Measurements from ENCODE around the gene DIS3L2. TPM values are rescaled to one million over a fixed set of nuclear protein-coding genes. Genes with fewer than 3 reads are reported as not detected.

DIS3L2 gene
- total and polyA plus RNA-seq, 2 experiments from 2014 or later: 9.3 to 15.6 TPM

DNA sequence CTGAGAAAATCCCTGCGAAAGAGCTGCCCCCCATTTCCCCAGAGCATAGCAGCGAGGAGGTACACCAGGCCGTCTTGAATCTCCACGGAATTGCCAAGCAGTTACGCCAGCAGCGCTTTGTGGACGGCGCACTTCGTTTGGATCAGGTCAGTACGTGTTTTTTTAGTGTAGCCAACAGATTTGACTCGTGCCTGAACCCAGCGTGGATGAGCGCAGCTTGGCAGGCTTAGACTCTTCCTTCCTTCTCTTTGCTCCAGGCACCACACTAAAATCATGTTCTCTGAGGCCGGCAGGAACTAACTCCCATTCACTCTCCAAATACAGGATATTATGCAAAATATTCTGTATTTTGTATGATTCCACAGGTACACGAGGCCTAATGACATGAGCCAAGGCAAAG, 301.8 kb downstream of the DIS3L2 start:
- Histone ChIP-seq H3K9ac (no peak overlapping the region), H3K9me2 (ENCODE audit: insufficient read depth) (no peaks in the 10 kb centered on the region), H3K4me3 (no peak overlapping the region), H2AFZ (no peak overlapping the region), H3K9me3 (ENCODE audit: low read depth) (no peaks in the 10 kb centered on the region), H3F3A (ENCODE audit: insufficient read depth) (peaks cover 13% of the 10 kb centered on the region; the same call in 1 of the 2 replicates), H3K36me3 (ENCODE audit: low read depth) (peaks cover 8% of the 10 kb centered on the region; the same call in 1 of the 2 replicates), H3K79me2 (ENCODE audit: insufficient read depth) (no peaks in the 10 kb centered on the region), H3K4me1 (ENCODE audit: insufficient read depth) (peaks cover 33% of the 10 kb centered on the region), H3K27me3 (replicated peaks; ENCODE audit: insufficient read depth) (no peaks in the 10 kb centered on the region), H3K27ac (no peak overlapping the region), H3K4me2 (ENCODE audit: unreplicated experiment) (no peak overlapping the region), H4K20me1 (ENCODE audit: insufficient read depth) (no peaks in the 10 kb centered on the region)
- in situ Hi-C loops (cut with MboI): no loop called here
- no peak for DNase-seq
- WGBS, 2 experiments (ENCODE audit: low coverage in 1 of 2, low lambda C conversion rate in 2 of 2, missing lambda C conversion rate in 2 of 2): 98 to 99% methylated on average over 15 of the region's 15 CpGs
- TF ChIP-seq EZH2 (IDR thresholded peaks at IDR 0.05; ENCODE audit: insufficient read depth, poor library complexity, severe bottlenecking) (no peak), EZH2phosphoT487 (IDR thresholded peaks at IDR 0.05; ENCODE audit: insufficient read depth, low read depth) (no peak)

DNA sequence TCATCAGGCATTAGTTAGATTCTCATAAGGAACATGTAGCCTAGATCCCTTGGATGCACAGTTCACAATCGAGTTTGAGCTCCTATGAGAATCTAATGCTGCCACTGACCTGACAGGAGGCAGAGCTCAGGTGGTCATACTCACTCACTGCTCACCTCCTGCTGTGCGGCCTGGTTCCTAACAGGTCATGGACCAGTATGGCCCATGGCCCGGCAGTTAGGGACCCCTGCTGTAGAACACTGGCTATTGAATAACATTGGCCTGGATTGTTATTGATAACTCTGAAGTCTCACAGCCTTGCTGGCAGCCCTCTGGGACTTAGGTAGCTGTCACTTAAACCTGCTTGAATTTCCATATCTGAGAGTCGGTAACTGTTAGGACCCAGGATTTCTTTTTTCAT, 302.6 kb downstream of the DIS3L2 start:
- H3K4me3 ChIP-seq: no peak overlapping the region
- no peaks in the 10 kb centered on the region for H3K79me2 ChIP-seq (ENCODE audit: insufficient read depth)
- in situ Hi-C loops (cut with MboI): no loop called here
- no peaks in the 10 kb centered on the region for H3K9me2 ChIP-seq (ENCODE audit: insufficient read depth)
- H3K27ac ChIP-seq: no peak overlapping the region
- WGBS, 2 experiments (ENCODE audit: low coverage in 1 of 2, low lambda C conversion rate in 2 of 2, missing lambda C conversion rate in 2 of 2): 89 to 93% methylated on average over 4 of the region's 4 CpGs
- no peak overlapping the region for H2AFZ ChIP-seq
- DNase-seq: no peak
- peaks cover 33% of the 10 kb centered on the region for H3K4me1 ChIP-seq (ENCODE audit: insufficient read depth)
- no peak overlapping the region for H3K4me2 ChIP-seq (ENCODE audit: unreplicated experiment)
- peaks cover 8% of the 10 kb centered on the region; the same call in 1 of the 2 replicates for H3F3A ChIP-seq (ENCODE audit: insufficient read depth)
- peaks cover 8% of the 10 kb centered on the region; the same call in 1 of the 2 replicates for H3K36me3 ChIP-seq (ENCODE audit: low read depth)
- H3K9ac ChIP-seq: no peak overlapping the region
- no peaks in the 10 kb centered on the region for H3K27me3 ChIP-seq (replicated peaks; ENCODE audit: insufficient read depth)
- no peak for TF ChIP-seq EZH2phosphoT487 (IDR thresholded peaks at IDR 0.05; ENCODE audit: insufficient read depth, low read depth)
- no peak for TF ChIP-seq EZH2 (IDR thresholded peaks at IDR 0.05; ENCODE audit: insufficient read depth, poor library complexity, severe bottlenecking)
- H4K20me1 ChIP-seq (ENCODE audit: insufficient read depth): no peaks in the 10 kb centered on the region
- no peaks in the 10 kb centered on the region for H3K9me3 ChIP-seq (ENCODE audit: low read depth)

GRCh38 chr2:232265329-232265728, 303.8 kb downstream of the DIS3L2 start:
- Histone ChIP-seq H3K79me2 (ENCODE audit: insufficient read depth) (no peaks in the 10 kb centered on the region), H3K4me3 (no peak overlapping the region), H3K9ac (no peak overlapping the region), H2AFZ (no peak overlapping the region), H3K36me3 (ENCODE audit: low read depth) (peaks cover 8% of the 10 kb centered on the region; the same call in 1 of the 2 replicates), H3K4me1 (ENCODE audit: insufficient read depth) (peaks cover 21% of the 10 kb centered on the region), H3K27ac (no peak overlapping the region), H3K4me2 (ENCODE audit: unreplicated experiment) (no peak overlapping the region), H3K9me3 (ENCODE audit: low read depth) (no peaks in the 10 kb centered on the region), H3K27me3 (replicated peaks; ENCODE audit: insufficient read depth) (no peaks in the 10 kb centered on the region), H4K20me1 (ENCODE audit: insufficient read depth) (no peaks in the 10 kb centered on the region), H3F3A (ENCODE audit: insufficient read depth) (no peaks in the 10 kb centered on the region), H3K9me2 (ENCODE audit: insufficient read depth) (no peaks in the 10 kb centered on the region)
- WGBS, 2 experiments (ENCODE audit: low coverage in 1 of 2, low lambda C conversion rate in 2 of 2, missing lambda C conversion rate in 2 of 2): 87% methylated on average over 5 of the region's 5 CpGs
- no peak for DNase-seq
- in situ Hi-C loops (cut with MboI): no loop called here
- TF ChIP-seq EZH2phosphoT487 (IDR thresholded peaks at IDR 0.05; ENCODE audit: insufficient read depth, low read depth) (no peak), EZH2 (IDR thresholded peaks at IDR 0.05; ENCODE audit: insufficient read depth, poor library complexity, severe bottlenecking) (no peak)

- no peak for DNase-seq
- no peaks in the 10 kb centered on the region for H3K9me2 ChIP-seq (ENCODE audit: insufficient read depth)
- in situ Hi-C loops (cut with MboI): no loop called here
- H3K27me3 ChIP-seq (replicated peaks; ENCODE audit: insufficient read depth): no peaks in the 10 kb centered on the region
- TF ChIP-seq EZH2phosphoT487 (IDR thresholded peaks at IDR 0.05; ENCODE audit: insufficient read depth, low read depth) (no peak), EZH2 (IDR thresholded peaks at IDR 0.05; ENCODE audit: insufficient read depth, poor library complexity, severe bottlenecking) (no peak)
- no peak overlapping the region for H3K4me2 ChIP-seq (ENCODE audit: unreplicated experiment)
- H3K4me1 ChIP-seq (ENCODE audit: insufficient read depth): no peaks in the 10 kb centered on the region
- H3K9me3 ChIP-seq (ENCODE audit: low read depth): no peaks in the 10 kb centered on the region
- no peak overlapping the region for H3K9ac ChIP-seq
- WGBS, 2 experiments (ENCODE audit: low coverage in 1 of 2, low lambda C conversion rate in 2 of 2, missing lambda C conversion rate in 2 of 2): 72 to 73% methylated on average over 4 of the region's 4 CpGs
- no peaks in the 10 kb centered on the region for H4K20me1 ChIP-seq (ENCODE audit: insufficient read depth)
- peaks cover 2% of the 10 kb centered on the region; the same call in 1 of the 2 replicates for H3K36me3 ChIP-seq (ENCODE audit: low read depth)
- H3K79me2 ChIP-seq (ENCODE audit: insufficient read depth): no peaks in the 10 kb centered on the region
- H3F3A ChIP-seq (ENCODE audit: insufficient read depth): no peaks in the 10 kb centered on the region
- H3K4me3 ChIP-seq: no peak overlapping the region
- H3K27ac ChIP-seq: no peak overlapping the region
- H2AFZ ChIP-seq: no peak overlapping the region
Measured at GRCh38 chr2:232268636-232269165, 307.2 kb downstream of the DIS3L2 start.
